Activated CD4-positive, alpha-beta T cell treated with anti-CD3 and anti-CD28 coated beads for 24 hours (primary cell): ENCODE results near the gene CLEC4C.

ENCODE experiments used
- DNase-seq, 2 donors: peaks; one replicate each; pipeline ENCODE4 v3.0.0-alpha.2; 2020; ENCODE audit warnings: low read depth in 2 of 2

Gene CLEC4C

DNA sequence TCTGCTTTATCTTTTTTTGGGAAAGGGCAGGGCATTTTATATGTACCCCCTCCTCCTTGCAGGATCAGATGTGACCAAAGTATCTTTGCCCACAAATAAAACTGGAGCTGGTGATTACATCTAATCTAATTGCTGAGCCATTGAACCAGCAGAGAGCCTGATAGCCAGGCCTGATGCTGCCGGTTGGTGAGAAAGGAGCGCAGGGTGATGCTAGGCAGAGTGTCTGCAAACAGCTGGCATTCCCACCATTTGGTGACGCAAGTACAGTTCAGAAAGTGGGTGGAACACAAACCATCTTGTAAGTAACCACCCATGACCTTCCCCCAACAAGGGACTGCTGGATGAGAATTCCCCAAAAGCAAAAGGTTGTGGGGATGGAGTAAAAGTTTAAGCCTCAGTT lies 23.2 kb downstream of the CLEC4C start:
- no peak for DNase-seq

DNA sequence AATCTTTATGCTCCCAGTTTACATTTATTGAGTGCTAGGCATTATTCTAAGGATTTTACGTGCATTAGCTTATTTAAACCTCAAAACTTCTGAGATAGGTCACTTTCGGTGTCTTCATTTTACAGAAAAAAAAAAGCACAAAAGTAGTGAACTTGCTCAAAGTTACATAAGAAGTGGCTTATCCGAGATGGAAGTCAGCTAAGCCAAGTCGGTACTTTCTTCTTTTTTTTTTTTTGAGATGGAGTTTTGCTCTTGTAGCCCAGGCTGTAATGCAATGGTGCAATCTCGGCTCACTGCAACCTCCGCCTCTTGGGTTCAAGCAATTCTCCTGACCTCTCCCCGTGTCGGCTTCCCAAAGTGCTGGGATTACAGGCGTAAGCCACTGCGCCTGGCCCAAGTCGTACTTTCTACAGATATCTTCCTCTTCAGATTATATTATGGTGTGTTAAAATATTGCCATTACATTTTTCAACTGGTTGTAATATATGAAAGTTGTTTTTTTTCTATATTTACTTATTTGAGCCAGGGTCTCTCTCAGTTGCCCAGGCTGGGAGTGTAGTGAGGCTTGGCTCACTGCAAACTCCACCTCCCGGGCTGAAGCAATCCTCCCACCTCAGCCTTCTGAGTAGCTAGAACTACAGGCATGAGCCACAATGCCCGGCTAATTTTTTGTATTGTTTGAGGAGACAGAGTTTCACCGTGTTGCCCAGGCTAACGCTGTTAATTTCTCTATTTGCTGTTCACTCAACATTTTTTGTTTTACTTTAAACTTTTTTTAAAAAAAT lies 27.0 kb downstream of the CLEC4C start:
- DNase-seq, result no peak

DNA sequence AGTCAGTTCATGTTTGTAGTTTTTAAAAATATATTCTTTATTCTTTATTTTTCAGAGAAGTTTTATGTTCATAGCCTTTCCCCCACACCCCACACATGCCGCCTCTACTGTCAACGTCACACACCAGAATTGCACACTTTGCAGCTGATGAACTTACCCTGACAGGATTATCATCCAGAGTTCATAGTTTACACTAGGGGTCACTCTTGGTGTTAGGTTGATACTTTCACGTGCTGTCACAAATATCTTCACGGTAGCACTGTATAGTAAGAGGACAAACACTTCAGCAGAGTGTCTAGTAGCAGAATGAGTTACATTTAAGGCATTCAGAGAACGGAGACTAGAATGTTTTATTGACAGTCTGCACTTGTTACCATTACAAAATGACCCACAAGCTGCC lies 30.8 kb downstream of the CLEC4C start:
- DNase-seq, result no peak

DNA sequence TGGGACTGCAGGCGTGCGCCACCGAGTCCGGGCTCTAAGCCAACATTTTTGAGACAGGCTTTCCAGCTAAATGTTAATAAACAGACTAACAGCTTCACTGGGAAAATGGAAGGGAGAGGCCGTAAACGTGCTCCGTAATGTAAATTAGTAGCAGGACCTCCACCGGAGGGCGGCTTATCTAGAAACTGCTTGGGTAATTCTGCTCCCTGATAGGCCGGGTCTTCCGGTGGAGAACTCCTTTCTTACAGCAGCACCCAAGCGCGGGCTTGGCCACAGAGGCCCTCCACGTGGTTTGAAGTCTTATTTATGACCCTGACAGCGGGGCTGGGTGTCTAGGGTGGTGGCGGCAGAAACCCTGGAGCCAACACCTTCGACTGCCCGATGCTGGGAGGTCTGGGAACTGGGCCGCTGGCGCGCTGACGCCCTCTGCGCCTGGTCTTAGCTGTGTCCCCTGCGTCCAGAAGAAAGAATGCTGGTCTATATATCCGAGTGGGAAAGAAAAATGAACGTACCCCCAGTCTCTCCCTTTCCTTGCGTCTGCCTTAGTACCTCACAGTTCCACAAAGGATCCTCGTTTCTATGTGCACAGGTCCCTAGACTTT lies 34.2 kb downstream of the CLEC4C start:
- DNase-seq, result no peak

DNA sequence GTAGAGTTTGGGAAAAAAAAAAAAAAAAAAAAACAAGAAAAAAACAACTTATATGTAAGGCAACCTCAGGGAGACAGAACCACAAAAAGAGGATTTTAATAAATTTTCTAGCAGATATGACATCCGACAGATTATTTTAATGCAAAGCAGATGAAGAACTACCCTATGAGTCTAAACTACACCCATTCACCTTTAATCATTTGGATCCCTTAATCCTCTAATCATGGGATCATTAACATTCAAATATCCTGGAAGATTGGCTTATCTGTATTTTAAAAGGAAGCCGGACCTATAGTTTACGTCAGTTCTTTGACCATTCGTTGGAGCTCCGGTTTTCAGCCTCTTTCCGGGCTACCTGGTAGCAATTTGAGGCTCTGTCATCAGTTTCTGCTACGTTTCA lies 36.0 kb downstream of the CLEC4C start, which contains the start of gene DPPA3:
TSS of gene DPPA3 (plus strand) at position 301 of the 400 bp plus-strand sequence. CDS start 138 bp downstream, outside the sequence.
- no peak for DNase-seq

DNA sequence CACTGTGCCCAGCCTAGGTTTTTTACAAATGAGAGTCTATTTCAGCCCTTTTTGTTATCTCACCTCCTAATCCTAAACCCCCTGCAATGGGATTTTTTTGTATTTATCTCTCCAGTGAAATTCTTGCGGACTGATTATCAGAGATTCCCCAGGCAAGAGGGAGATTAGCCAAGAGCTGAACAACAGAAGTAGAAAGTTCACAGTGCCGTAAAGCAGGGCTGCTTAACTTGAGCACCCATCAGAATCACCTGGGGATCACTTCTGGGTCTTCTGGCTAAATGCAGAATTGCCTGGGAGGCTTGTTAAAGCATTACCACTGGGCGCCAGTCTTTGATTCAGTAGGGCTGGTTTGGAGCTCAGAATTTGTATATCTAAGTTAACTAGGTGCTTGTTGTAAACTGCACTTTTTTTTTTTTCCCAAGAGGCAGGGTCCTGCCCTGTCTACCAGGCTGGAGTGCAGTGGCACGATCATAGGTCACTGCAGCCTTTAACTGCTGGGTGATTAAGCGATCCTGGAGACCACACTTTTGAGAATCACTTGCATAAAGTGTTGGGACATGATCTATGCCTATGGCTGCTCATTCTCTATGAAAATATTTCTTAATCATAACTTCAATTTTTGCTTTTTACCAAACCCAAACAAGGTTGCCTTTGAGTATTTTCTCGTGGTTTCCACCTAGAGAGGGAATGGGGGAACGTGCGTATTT lies 37.1 kb downstream of the CLEC4C start:
- no peak for DNase-seq

DNA sequence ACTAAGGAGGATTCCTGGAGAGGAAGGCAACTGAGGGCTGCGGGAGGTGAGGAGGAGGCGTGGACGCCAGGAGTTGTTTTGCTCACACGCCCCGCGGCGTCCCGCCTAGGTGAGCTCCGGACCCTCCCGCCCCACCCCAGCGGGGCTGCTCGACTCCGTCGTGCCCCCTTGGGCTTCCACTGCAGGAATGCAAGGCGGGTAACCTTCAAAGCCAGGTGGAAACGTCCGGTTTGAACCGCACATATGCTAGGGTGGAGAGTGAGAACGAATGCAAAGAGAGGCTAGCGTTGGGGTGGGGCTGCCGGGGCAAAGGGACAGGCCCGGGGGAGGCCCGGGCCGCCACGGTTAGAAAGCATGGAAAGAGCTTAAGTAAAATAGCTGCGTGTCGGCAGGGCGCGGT lies 41.3 kb downstream of the CLEC4C start:
- DNase-seq, result no peak

DNA sequence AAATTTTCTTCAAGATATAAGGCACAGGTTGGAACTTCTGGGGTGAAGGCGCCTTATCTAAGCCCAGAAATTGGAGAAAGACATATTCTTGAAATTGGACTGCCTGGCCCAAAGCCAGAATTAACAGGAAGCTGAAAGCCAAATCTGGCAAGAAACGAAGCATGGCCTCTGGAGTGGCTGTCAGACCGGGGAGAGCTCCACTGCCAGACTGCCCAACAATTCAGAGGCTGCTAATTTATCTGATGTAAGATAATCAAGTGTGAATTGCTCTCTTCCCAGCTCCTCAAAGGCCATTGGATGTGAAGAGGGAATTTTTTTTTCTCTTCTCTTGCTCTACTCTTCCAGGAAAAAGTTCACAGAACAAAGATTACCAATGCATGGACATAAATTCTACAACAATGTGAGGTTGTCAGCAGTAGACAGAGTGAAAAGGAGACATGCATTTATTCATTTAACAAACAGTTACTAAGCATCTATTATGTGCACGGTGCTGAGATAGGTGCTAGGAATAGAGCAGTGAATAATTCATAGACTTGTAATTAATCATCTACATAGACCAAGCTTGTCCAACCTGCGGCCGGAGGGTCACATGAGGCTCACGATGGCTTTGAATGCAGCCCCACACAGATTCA lies 51.5 kb downstream of the CLEC4C start, which contains the start of gene GDF3:
TSS of gene GDF3 (minus strand) at position 210 of the 632 bp plus-strand sequence. CDS start at position 163, 47 bp downstream.
- no peak for DNase-seq

DNA sequence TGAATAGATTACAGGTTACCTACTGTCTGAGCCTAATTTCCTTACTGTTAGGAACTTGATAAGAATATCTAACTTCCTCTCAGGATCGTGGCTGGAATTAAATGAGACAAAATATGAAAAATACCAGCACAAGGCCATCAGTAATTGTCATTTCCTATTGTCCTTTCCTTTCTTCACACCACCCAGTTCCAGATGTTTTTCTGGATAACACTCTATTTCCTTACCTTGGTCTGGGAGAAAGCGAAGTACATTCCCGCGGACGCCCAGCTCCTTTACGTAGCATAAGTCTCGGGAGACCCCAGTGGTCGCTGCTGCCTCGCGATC lies 52.0 kb downstream of the CLEC4C start:
- DNase-seq, result no peak

DNA sequence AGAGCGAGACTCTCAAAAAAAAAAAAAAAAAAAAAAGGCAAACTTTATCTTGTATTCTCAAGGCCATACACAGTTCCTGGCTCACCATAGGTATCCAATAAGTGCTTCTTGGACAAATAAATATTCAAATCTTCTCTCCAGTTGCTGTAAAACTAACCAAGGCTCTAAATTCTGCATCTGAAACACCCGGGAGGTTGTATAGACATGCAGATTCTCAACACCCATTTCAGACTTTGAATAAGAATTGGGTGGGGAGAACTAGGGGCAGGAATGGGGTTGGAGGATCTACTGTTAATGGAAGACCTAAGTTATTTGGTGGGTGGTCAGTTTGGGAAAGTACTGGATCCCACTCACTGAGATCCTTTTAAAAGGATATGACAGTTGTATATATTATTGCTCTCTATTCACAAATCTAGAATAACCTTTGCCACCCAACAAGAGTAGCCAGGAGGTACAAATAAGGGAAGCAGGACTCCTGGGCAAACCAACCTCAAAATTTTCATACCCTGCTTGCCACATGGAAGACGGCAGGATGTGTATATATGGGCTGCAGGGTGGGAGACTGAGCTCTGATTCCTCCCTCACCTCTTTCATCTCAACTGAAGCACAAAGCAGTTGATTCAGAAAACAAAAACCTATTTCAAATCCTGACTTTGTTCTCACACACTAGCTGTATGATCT lies 52.5 kb downstream of the CLEC4C start:
- no peak for DNase-seq

DNA sequence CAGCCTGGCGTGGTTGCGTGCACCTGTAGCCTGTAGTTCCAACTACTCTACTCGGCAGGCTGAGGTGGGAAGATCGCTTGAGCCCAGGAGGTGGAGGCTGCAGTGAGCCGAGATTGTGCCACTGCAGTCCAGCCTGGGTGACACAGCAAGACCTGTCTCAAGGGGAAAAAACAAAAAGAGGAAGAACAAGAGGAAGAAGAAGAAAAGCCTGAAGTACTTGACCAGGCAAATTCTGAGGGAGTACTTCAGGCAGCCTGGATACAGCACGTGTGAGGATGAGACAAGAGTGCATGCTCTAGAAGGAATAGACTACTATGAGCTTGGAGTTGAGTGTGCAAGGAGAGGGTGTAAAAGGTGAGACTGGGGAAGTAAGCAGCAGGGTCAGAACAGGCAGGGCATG lies 53.4 kb downstream of the CLEC4C start:
- no peak for DNase-seq

DNA sequence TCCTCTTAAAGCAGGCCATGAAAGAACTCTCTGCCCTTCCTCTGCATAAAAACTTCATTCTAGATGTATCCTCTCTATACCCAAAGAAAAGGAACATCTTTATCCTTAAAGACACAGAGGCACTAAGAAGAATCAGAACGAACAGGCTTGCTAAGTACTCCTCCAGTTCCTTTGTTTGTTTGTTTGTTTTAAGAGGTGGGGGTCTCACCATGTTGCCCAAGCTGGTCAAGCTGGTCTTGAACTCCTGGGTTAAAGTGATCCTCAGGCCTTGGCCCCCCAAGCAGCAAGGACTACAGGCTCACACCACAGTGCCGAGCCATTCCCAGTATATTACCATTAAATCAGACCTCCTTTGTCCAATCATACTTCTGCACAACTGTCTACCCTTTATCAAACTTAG lies 65.6 kb downstream of the CLEC4C start:
- DNase-seq, result no peak
